HG03457 (cell line): ENCODE results near the gene MAGEB10.
"Not testable (repeated sequence)": the region's sequence is repeated elsewhere in the genome, so short reads cannot be mapped to it uniquely, and the experiment has no call there.

Source experiments
- ATAC-seq: cut with Tn5 transposase; IDR thresholded peaks from one replicate; pipeline ENCODE4 v1.9.1; 2021; ENCODE audit warnings: moderate number of reproducible peaks; ENCODE audit not compliant: unreplicated experiment

MAGEB10 gene

GRCh38 chrX:27807690-27808089 lies at the start of gene MAGEB10:
Gene MAGEB10, plus strand, starts transcription at chrX:27807990. Its CDS starts 13,317 bp downstream, at chrX:27821307.
- ATAC-seq, result no peak

- ATAC-seq, result no peak
These were observed 42.1 kb upstream of the MAGEB10 start for GRCh38 chrX:27765718-27766117.

GRCh38 chrX:27767387-27767786 lies 40.4 kb upstream of the MAGEB10 start:
- ATAC-seq, result no peak

GRCh38 chrX:27775984-27776383 lies 31.8 kb upstream of the MAGEB10 start:
- ATAC-seq, result no peak

- no peak for ATAC-seq
These were observed 11.0 kb upstream of the MAGEB10 start for GRCh38 chrX:27796640-27797257.

GRCh38 chrX:27797575-27797974 lies 10.2 kb upstream of the MAGEB10 start:
- ATAC-seq, result no peak

GRCh38 chrX:27808226-27808625 lies 436 bp downstream of the MAGEB10 start:
- ATAC-seq, result no peak

GRCh38 chrX:27808991-27809859 lies 1.4 kb downstream of the MAGEB10 start:
- ATAC-seq, result not testable (repeated sequence)

GRCh38 chrX:27815209-27815608 lies 7.4 kb downstream of the MAGEB10 start:
- no peak for ATAC-seq

GRCh38 chrX:27823812-27824211 lies 16.0 kb downstream of the MAGEB10 start:
- ATAC-seq, result no peak

- ATAC-seq, result no peak
These were observed 30.4 kb downstream of the MAGEB10 start for GRCh38 chrX:27838185-27838584.

GRCh38 chrX:27840881-27841280 lies 33.1 kb downstream of the MAGEB10 start:
- ATAC-seq, result no peak

GRCh38 chrX:27842859-27843258 lies 35.1 kb downstream of the MAGEB10 start:
- ATAC-seq, result no peak

GRCh38 chrX:27860337-27860736 lies 52.5 kb downstream of the MAGEB10 start:
- no peak for ATAC-seq

- no peak for ATAC-seq
These were observed 56.0 kb downstream of the MAGEB10 start for GRCh38 chrX:27863809-27864208.
